Breast epithelium (tissue), 3 donors: ENCODE data around the gene HSD17B11.

ENCODE experiments used
- CTCF ChIP-seq, 3 donors: fragments of 450-650 bp; IDR thresholded peaks; one replicate each; pipeline ENCODE4 v1.5.1; 2016 to 2017; ENCODE audit warnings: antibody characterized with exemption in 3 of 3, mild to moderate bottlenecking in 3 of 3, moderate library complexity in 3 of 3
- POLR2A ChIP-seq: fragments of 450-650 bp; IDR thresholded peaks from one replicate; pipeline ENCODE4 v1.6.1; 2016; ENCODE audit warnings: antibody characterized with exemption, mild to moderate bottlenecking, moderate library complexity
- POLR2AphosphoS5 ChIP-seq, 3 donors: sonication (generic); formaldehyde crosslinking; IDR thresholded peaks; one replicate each; pipeline ENCODE4 v1.6.1; 2017; ENCODE audit warnings: antibody characterized with exemption in 3 of 3

- TF ChIP-seq CTCF (IDR thresholded peaks at IDR 0.05) (no peak), POLR2A (no peak), POLR2AphosphoS5 (IDR thresholded peaks at IDR 0.05) (no peak)
Observed at GRCh38 chr4:87360338-87360935, 30.6 kb downstream of the HSD17B11 start.
